ENCODE results near the gene PKIB. TPM values are rescaled to one million over a fixed set of nuclear protein-coding genes. Genes with fewer than 3 reads are reported as not detected.

The PKIB gene
- total and polyA plus RNA-seq, 7 donors = 0.49 to 420 (median 40.4) TPM; not detected in 1

DNA sequence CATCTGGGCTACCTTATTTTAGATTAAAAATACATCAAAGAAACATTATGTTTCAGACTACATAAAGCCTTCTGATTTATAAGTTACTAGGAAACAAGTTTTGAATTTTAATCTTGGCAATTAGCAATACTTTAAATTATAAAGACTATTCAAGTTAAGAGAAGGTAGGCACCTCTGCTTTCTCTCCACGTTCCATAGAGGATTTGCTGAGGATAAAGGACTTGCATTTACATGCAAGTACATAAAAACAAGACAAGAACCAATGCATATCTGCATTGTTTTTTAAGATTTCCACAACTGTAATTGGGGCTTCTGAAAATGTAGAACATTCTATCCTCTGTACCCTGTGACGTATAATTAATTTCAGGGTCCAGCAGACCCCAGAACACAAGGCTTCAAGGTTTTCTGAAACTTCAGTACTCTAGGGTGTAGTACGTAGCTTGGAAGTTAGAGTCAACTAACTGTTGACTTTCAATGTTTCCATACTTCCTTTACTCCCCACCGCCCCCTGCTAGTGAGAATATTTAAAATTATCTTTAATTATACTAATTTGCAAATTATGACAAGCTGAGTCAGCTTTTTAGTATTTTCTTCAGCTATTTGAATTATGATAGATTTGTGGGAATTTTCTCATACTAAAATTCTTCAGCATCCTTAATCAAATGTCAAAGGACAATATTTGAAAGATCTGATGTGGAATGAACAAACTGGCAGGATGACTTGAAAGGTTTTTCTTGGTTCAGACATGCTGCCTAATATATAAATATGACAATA, 82.8 kb downstream of the PKIB start:
- H3K27me3 ChIP-seq = no peaks in the 10 kb centered on the region
- intact Hi-C loops (cut with DNase I) = no loop called here
- no peaks in the 10 kb centered on the region for H3K36me3 ChIP-seq
- H3K27ac ChIP-seq = no peak overlapping the region
- no peak overlapping the region for H3K4me3 ChIP-seq
- H3K4me1 ChIP-seq = no peaks in the 10 kb centered on the region
- 70 to 76% methylated on average over 4 of the region's 4 CpGs for WGBS, 2 donors
- DNase-seq = no peak
- TF ChIP-seq EP300 (IDR thresholded peaks at IDR 0.05) (no peak), CTCF (IDR thresholded peaks at IDR 0.05) (no peak), POLR2A (IDR thresholded peaks at IDR 0.05) (no peak), POLR2AphosphoS5 (IDR thresholded peaks at IDR 0.05) (no peak)
- H3K9me3 ChIP-seq = no peaks in the 10 kb centered on the region

DNA sequence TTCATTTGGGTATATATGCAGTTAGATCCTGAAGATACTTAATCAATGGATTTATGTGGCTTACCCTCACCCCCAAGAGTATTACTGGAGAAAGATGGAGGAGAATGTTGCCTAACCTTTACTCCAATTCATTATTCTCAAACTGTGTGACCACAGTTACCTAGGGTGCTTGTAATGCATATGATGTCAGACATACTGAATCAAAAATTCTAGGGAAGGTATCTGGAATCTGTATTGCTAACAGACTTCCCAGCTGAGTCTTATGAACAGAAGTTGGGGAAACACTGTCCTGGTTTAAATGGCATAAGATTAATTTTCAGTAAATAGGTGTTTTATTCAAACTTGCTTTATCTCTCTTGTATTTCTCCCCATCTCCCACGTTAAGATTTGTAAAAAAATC, 83.9 kb downstream of the PKIB start:
- intact Hi-C loops (cut with DNase I) = no loop called here
- Histone ChIP-seq H3K9me3 (no peaks in the 10 kb centered on the region), H3K27me3 (no peaks in the 10 kb centered on the region), H3K27ac (no peak overlapping the region), H3K36me3 (no peaks in the 10 kb centered on the region), H3K4me1 (no peaks in the 10 kb centered on the region), H3K4me3 (no peak overlapping the region)
- TF ChIP-seq POLR2A (IDR thresholded peaks at IDR 0.05) = no peak
- TF ChIP-seq POLR2AphosphoS5 (IDR thresholded peaks at IDR 0.05) = no peak
- no peak for TF ChIP-seq CTCF (IDR thresholded peaks at IDR 0.05)
- no peak for TF ChIP-seq EP300 (IDR thresholded peaks at IDR 0.05)
- WGBS, 2 donors = 62 to 63% methylated on average over 1 of the region's 1 CpG
- no peak for DNase-seq

DNA sequence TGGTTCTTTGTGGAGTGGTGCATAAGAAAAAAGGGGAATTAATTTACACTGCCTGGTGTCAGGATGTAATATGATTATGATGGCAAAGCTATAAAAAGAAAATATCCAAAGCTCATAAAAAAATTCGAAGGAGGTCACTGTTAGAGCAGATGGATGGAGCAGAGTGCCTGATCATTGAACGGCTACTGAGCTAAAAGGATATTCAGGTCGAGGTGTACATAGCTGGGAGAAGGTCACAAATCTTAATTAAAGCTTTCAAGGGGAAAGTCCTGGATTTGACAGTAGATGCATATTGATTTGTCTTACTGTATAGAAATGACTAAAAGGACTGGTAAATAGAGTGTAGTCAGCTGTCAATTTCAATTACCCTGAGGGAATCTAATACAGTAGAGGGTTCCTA, 84.4 kb downstream of the PKIB start:
- Histone ChIP-seq H3K27me3 (no peaks in the 10 kb centered on the region), H3K4me1 (no peaks in the 10 kb centered on the region), H3K4me3 (no peak overlapping the region), H3K27ac (no peak overlapping the region), H3K9me3 (no peaks in the 10 kb centered on the region), H3K36me3 (no peaks in the 10 kb centered on the region)
- no peak for DNase-seq
- intact Hi-C loops (cut with DNase I) = no loop called here
- WGBS, 2 donors = 43 to 70% methylated on average over 3 of the region's 3 CpGs
- TF ChIP-seq POLR2AphosphoS5 (IDR thresholded peaks at IDR 0.05) (no peak), CTCF (IDR thresholded peaks at IDR 0.05) (no peak), POLR2A (IDR thresholded peaks at IDR 0.05) (no peak), EP300 (IDR thresholded peaks at IDR 0.05) (no peak)

GRCh38 chr6:122695188-122695587, 85.0 kb downstream of the PKIB start:
- no peak for DNase-seq
- 63 to 80% methylated on average over 3 of the region's 3 CpGs for WGBS, 2 donors
- no peak for TF ChIP-seq POLR2AphosphoS5 (IDR thresholded peaks at IDR 0.05)
- TF ChIP-seq POLR2A (IDR thresholded peaks at IDR 0.05) = no peak
- TF ChIP-seq EP300 (IDR thresholded peaks at IDR 0.05) = no peak
- TF ChIP-seq CTCF (IDR thresholded peaks at IDR 0.05) = no peak
- intact Hi-C loops (cut with DNase I) = no loop called here
- Histone ChIP-seq H3K9me3 (no peaks in the 10 kb centered on the region), H3K27me3 (no peaks in the 10 kb centered on the region), H3K4me3 (no peak overlapping the region), H3K27ac (no peak overlapping the region), H3K36me3 (no peaks in the 10 kb centered on the region), H3K4me1 (no peaks in the 10 kb centered on the region)

DNA sequence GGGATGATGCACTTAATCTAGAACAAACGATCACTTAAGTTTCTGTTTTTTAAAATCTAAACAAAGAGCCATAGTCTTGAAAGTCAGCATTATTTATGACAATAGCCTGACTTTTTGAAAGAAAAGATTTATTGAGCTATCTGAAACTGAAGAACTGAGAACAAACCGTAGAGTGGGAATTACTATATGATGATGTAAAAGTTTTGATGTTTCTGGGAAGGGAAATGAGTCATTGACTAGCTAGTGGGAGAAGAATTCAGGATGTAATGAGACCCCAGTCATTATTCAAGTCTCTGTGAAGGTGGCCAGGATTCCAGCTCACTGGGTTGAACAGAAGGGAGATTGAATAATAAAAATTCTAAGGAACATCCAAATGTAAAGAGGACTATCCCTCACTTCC, 85.9 kb downstream of the PKIB start:
- Histone ChIP-seq H3K36me3 (no peaks in the 10 kb centered on the region), H3K27ac (no peak overlapping the region), H3K27me3 (no peaks in the 10 kb centered on the region), H3K9me3 (no peaks in the 10 kb centered on the region), H3K4me1 (no peaks in the 10 kb centered on the region), H3K4me3 (no peak overlapping the region)
- intact Hi-C loops (cut with DNase I) = no loop called here
- no peak for DNase-seq
- TF ChIP-seq POLR2AphosphoS5 (IDR thresholded peaks at IDR 0.05) = no peak
- no peak for TF ChIP-seq POLR2A (IDR thresholded peaks at IDR 0.05)
- TF ChIP-seq EP300 (IDR thresholded peaks at IDR 0.05) = no peak
- TF ChIP-seq CTCF (IDR thresholded peaks at IDR 0.05) = no peak
- 50 to 64% methylated on average over 2 of the region's 2 CpGs for WGBS, 2 donors
